Upper lobe of left lung (tissue), 4 donors: ENCODE measurements around the gene UIMC1.

ENCODE experiments used
- EP300 ChIP-seq, 4 donors: sonication (generic); formaldehyde crosslinking; IDR thresholded peaks; one replicate each; pipeline ENCODE4 v1.5.1; 2017; ENCODE audit warnings: antibody characterized with exemption in 4 of 4, control low read depth in 2 of 4
- POLR2A ChIP-seq, 4 donors: fragments of 450-650 bp; IDR thresholded peaks; one replicate each; pipeline ENCODE4 v1.5.1; 2016 to 2017; ENCODE audit warnings: antibody characterized with exemption in 4 of 4, mild to moderate bottlenecking in 2 of 4
- POLR2AphosphoS5 ChIP-seq, 2 donors: sonication (generic); formaldehyde crosslinking; IDR thresholded peaks; one replicate each; pipeline ENCODE4 v1.5.1; 2017; ENCODE audit warnings: antibody characterized with exemption in 2 of 2
- TF ChIP-seq, protein P1 (sequence below), 6 experiments: fragments of 450-650 bp in 4 of 6; fragments of 200-600 bp in 2 of 6; sonication (generic) in 2 of 6; IDR thresholded peaks; one replicate each; pipeline ENCODE4 v1.5.1; 2016 to 2019; ENCODE audit warnings: antibody characterized with exemption in 6 of 6

DNA sequence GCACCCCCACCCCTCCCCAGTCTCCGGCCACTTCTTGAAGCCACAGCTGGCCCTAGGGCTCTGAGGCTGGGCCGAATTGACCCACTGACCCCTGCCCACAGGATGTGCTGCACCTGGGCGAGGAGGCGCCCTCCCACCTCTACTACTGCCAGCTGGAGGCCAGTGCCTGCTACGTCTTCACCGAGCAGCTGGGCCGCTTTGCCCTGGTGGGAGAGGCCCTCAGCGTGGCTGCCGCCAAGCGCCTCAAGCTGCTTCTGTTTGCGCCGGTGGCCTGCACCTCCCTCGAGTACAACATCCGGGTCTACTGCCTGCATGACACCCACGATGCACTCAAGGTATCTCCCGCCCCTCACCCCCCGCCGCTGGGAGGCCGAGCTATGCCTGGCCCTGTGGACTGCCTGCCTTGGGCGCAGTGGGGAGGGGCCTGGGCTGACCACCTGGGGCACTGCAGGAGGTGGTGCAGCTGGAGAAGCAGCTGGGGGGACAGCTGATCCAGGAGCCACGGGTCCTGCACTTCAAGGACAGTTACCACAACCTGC is 128.7 kb downstream of the UIMC1 start:
- TF ChIP-seq, protein P1, sequence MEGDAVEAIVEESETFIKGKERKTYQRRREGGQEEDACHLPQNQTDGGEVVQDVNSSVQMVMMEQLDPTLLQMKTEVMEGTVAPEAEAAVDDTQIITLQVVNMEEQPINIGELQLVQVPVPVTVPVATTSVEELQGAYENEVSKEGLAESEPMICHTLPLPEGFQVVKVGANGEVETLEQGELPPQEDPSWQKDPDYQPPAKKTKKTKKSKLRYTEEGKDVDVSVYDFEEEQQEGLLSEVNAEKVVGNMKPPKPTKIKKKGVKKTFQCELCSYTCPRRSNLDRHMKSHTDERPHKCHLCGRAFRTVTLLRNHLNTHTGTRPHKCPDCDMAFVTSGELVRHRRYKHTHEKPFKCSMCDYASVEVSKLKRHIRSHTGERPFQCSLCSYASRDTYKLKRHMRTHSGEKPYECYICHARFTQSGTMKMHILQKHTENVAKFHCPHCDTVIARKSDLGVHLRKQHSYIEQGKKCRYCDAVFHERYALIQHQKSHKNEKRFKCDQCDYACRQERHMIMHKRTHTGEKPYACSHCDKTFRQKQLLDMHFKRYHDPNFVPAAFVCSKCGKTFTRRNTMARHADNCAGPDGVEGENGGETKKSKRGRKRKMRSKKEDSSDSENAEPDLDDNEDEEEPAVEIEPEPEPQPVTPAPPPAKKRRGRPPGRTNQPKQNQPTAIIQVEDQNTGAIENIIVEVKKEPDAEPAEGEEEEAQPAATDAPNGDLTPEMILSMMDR (IDR thresholded peaks at IDR 0.05) = no peak
- no peak for TF ChIP-seq POLR2AphosphoS5 (IDR thresholded peaks at IDR 0.05)
- TF ChIP-seq EP300 (IDR thresholded peaks at IDR 0.05) = no peak
- no peak for TF ChIP-seq POLR2A (IDR thresholded peaks at IDR 0.05)
